Activated gamma-delta T cell (primary cell): ENCODE measurements around the gene VAMP2.
A peak's percentile ranks its signal among the peaks of the same experiment; 100 is the strongest.

ENCODE experiments used
- DNase-seq: peaks from one replicate; lab custom pipeline; 2025; lab: John Stamatoyannopoulos, UW

Gene VAMP2

DNA sequence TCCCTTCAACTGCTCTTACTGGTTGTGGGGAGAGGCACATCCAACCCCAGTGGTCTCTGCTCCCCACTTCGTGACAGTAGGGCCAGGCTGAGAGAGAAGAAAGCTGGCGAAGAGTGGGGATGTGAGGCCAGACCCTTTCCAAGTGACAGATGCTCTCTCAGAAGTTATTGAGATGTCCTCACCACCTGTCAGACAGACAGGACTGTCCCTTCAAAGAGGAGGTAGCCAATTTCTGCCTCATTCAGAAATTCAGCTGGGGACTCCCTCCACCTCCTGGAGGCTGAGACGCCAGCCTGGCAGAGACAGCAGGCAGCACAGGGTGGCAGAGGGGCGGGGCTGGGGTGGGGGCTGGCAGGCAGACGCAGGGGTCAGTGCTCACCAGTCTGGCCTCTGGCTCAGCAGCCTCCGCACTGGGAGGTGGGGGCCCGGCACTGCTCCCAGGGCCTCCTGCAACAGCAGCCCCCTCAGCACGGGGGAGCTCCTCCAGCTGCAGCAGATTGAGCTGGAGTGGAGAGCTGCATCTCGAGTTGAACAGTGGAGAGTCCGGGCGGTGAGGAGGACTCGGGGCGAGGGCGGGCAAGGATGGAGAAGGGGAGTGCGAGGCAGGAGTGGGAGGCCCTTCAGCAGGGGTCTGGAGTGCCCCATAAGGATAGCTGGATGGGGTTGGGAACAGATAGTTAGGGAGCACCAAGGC, 19.7 kb downstream of the VAMP2 start:
- DNase-seq = no peak

- DNase-seq = no peak
These were observed 20.4 kb downstream of the VAMP2 start for GRCh38 chr17:8142158-8142886.

DNA sequence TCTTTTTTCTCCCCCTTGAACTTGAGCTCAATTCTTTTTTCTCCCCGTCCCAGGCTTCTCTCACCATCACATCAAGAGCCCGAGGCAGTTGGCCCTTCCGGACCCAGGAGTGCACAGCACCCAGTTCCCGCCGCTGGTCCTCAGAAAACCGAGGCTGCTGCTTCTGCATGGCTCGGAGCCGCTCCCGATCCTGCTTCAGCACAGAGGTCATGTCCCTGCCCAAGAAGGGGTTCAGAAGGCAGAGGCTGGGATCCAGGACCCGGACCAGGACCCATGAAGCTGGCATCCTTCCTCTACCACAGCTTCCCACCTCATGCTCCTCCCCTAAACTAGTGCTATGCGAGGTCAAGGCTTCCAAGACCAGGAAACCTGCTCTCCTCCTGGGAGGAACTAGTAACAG, 21.0 kb downstream of the VAMP2 start:
- DNase-seq = no peak

GRCh38 chr17:8141045-8141444, 21.7 kb downstream of the VAMP2 start:
- no peak for DNase-seq

DNA sequence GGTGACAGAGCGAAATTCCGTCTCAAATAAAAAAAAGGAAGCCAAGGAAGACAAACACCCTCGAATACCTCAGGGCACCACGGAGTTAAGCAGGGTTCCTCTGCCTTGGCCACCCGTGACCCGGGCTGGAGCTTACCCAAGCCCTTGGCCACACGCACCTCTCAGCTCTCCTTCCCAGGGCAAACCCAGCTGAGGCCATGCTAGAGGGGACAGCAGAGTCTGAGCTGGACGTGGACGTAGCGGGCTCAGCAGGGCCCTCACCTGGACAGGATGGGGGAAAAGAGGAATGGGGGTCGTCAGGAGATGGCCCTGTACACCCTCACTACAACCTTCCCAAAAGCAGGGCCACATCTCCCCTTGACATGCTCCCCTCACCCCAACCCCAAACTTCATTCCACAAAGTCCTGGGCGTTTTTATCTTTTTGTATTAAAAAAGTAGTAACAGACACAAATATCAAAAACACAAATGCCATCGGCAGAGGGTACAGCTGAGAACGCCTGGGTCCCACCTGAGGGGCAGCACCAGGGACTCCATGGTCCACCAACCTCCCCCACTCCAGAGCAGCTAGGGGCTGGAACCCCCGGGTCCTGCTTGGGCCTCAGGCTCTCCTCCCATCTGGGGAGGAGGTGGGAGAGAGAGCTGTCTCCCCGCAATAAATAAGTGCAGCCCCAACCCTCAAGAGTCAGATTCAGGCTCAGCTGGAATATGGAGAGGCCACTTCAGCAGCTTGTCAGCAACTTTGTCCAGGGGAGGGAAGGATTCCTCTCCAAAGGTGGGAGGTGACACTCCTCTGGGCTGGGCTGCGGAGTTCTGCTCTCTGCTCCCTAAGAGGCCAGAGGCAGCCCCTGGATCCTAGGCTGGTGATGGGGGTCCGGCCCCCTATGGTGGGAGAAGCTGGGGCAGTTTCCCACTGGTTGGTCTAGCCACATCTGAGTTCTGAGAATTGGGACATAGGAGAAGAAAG, 22.4 kb downstream of the VAMP2 start:
- DNase-seq = no peak

DNA sequence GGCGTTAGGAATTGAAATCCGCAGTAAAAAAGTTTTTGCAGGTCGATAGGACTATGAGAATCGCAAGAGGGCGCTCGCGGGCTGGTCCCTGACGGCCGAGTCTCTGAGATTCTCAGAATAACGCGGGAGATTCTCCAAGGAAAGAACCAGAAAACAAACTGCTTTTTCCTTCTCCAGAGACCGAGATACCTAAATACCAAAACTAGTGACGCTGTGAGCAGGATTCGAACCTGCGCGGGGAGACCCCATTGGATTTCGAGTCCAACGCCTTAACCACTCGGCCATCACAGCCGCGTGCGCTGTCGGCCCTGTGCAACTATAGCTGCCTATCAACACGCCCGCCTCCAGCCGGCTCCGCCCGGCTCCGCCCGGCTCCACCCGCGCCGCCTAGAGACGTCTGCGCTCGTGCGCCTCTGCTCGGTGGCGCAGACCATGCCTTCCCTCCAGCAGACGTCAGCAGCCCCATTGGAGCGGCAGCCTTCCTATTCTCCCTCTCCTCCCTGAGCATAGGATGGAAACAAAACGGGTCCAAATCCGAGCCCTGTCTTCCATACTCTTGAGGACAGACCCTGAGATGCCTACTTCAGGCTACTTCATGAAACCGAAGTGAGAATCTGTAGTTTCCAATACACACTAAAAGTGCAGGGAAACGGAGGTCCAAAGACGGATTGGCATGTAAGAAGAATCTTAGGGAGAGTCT, 23.9 kb downstream of the VAMP2 start:
- peak; percentile 89 for DNase-seq

- no peak for DNase-seq
These were observed 24.4 kb downstream of the VAMP2 start for GRCh38 chr17:8138374-8138671.

DNA sequence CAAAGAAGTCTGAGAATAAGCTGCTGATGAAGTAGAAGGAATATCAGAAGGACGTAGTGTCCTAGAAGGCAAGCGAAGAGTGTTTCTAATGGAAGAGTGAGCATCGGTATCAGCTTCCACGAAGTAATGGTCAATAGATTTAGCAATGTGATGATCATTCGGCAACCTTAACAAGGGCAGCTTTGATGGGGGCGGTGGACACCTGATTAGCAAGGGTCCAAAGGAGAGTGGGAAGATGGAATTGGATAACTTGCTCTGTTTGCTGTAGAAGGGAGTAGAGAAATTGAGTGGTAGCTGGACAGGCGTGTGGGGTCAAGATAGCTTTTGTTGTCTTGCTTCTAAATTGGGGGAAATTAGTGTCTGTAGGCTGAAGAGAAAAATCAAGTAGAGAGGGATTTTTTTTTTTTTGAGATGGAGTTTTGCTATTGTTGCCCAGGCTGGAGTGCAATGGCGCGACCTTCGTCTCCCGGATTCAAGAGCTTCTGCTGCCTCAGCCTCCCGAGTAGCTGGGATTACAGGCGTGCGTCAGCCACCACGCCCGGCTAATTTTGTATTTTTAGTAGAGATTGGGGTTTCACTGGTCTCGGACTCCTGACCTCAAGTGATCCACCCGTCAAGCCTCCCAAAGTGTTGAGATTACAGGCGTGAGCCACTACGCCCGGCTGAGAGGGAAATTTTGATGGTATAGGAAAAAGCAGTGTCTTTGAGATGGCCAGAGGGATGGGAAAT, 24.9 kb downstream of the VAMP2 start:
- no peak for DNase-seq

- no peak for DNase-seq
These were observed 28.8 kb downstream of the VAMP2 start for GRCh38 chr17:8133941-8134340.

DNA sequence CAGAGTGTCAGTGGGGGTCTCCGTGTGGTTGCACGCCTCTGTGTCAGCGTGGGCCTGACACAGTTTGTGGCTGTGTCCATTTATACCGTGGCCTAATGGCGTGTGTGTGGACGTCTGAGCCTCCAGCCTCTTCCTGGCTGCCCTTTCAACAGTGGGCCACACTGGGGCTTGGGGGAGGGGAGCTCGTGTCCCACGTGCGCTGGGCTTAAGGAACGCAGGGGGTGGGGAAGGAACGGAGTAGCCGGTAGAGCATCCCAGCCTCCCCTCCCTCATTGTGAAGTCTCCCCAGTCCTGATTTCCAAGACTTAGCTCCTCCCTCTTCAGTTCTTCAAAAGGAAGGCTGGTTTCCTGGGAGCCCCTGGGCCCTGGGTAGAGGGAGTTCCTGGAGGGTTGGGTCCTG, 29.3 kb downstream of the VAMP2 start:
- DNase-seq = no peak

- DNase-seq = no peak
These were observed 30.8 kb downstream of the VAMP2 start for GRCh38 chr17:8131844-8132441.

DNA sequence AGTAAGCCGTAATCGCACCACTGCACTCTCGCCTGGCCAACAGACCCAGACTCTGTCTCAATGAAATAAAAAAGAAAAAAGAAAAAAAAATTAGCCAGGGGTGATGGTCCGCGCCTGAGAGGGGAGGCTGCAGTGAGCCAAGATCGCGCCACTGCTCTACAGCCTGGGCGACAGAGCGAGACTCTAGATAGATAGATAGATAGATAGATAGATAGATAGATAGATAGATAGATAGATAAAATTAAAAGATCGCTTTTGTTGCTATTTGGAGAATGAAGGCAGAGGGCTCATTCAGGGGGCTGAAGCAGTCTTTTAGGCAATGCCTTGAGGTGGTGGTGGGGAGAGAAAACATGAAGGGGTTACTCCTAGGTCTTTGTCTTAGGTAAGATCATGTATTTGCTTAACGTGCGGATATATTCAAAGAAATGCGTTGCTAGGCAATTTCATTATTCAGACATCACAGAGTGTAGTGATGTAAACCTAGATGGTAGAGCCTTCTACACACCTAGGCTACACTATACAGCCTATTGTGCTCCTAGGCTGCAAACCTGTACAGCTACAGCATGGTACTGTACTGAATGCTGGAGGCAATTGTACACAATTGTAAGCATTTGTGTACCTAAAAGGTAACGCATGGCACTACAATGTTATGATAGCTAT, 34.5 kb downstream of the VAMP2 start:
- DNase-seq = no peak

GRCh38 chr17:8126491-8127066, 36.2 kb downstream of the VAMP2 start:
- peak; percentile 35 for DNase-seq

DNA sequence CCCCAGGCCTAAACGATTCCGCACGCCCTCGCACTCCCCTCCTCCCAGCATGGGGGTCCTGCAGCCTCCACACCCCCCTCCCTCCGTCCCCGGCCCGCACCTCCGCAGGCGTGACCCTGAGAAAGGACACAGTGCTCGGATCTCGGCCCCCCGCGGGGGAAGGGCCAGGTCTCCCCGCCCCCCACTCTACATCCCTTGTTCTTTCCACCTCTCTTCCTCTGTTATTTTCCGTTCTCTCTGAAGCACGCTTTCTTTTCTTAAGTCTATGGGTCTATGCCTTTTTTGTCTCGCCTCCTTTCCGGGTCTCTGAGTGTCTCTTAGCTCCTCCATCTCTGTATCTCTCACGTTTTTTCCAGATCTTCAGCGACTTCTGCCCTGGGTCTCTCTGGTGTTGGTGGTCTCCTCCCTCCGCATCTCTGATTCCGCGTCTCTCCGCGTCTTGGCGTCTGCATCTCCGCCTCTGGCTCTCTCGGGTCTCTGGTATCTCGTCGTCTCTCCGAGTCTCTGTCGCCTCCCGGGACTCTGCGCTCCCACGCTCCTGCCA, 36.7 kb downstream of the VAMP2 start:
- no peak for DNase-seq

GRCh38 chr17:8125154-8125946, 37.4 kb downstream of the VAMP2 start:
- DNase-seq = peak; percentile 33

DNA sequence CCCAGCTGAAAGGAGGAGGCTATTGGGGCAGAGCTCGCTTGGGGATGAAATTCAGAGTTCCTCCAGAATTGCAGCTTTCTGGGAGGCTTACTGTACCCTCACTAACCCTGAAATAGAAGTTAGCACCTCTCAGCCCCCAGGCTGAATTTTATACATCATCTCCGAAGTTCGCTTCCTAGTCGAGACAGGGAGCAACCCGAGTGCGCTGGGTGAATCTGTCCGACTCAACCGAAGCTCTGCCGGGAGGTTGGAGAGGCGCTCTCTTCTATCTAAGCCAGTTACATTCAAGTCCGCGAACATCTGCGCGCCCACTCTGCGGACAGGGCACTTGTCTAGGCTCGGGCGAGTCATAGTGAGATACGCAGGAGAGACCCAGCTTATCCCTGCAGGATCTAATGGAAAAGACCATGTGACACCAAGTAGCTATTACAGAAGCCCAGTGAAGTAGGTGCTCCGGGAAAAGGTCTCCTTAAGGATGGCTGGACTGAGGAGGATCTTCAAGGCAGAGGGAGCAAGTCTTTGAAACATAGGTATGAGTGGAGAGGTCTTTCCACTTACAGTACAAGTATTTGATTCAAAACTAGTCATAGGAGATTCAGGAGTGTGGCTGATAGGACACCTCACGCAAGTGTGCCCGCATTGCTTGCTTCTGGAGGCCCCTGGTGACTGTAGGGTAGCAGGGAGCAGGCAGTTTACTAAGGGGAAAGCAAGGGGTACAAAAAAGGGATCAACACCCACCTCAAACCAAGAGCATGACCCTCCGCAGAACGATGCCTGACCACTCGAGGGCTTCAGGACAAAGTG, 38.2 kb downstream of the VAMP2 start:
- DNase-seq = no peak

- DNase-seq = no peak
These were observed 38.9 kb downstream of the VAMP2 start, which contains the start of gene HES7 for GRCh38 chr17:8123695-8124349. Gene HES7, minus strand, starts transcription at chr17:8124106. Its CDS starts 22 bp downstream, at chr17:8124084.
